HG03342 (cell line): ENCODE data around the gene ST6GALNAC2.
"Not testable (repeated sequence)": the region's sequence is repeated elsewhere in the genome, so short reads cannot be mapped to it uniquely, and the experiment has no call there.

Source experiments
- ATAC-seq: cut with Tn5 transposase; IDR thresholded peaks from one replicate; pipeline ENCODE4 v1.9.1; 2021; ENCODE audit warnings: mild to moderate bottlenecking, moderate library complexity; ENCODE audit not compliant: unreplicated experiment

The ST6GALNAC2 gene

DNA sequence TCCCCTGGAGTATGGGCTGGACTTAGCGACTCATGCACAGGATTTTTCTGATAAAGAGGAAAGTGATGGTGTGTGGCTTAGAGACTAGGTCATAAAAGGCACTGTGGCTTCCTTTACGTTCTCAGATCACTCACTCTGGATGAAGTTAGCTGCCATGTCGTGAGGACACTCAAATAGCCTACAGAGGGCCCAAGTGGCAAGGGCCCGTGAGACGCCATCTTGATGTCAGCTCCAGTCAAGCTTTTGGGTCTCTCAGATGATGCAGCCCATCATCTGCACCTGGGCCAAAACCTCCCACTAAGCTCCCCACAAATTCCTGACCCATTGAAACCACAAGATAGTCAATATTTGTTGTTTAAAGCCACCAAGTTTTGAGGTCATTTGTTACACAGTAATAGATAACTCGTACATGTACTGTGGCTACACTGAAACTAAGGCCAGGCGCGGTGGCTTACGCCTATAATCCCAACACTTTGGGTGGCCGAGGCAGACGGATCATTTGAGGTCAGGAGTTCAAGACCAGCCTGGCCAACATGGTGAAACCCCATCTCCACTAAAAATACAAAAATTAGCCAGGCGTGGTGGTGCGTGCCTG is 14.7 kb downstream of the ST6GALNAC2 start:
- no peak for ATAC-seq

DNA sequence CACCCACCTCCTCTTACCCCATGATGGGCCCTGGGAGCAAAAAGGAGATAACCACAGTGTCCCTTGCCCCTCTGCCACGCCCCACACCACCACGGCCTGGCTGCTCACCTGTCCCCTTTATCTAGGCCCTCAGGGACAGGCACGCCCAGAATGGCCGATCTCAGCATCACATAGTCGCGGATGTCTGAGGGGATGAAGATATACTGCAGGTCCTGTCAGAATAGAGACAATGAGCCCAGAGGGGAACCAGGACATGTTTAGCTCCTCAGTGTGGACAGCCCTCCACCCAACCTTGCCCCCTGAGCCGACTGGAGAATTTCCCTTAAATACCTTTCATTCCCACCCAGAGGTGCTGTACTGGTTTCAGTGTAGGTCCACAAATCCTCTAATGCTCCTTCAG is 15.2 kb downstream of the ST6GALNAC2 start:
- no peak for ATAC-seq

DNA sequence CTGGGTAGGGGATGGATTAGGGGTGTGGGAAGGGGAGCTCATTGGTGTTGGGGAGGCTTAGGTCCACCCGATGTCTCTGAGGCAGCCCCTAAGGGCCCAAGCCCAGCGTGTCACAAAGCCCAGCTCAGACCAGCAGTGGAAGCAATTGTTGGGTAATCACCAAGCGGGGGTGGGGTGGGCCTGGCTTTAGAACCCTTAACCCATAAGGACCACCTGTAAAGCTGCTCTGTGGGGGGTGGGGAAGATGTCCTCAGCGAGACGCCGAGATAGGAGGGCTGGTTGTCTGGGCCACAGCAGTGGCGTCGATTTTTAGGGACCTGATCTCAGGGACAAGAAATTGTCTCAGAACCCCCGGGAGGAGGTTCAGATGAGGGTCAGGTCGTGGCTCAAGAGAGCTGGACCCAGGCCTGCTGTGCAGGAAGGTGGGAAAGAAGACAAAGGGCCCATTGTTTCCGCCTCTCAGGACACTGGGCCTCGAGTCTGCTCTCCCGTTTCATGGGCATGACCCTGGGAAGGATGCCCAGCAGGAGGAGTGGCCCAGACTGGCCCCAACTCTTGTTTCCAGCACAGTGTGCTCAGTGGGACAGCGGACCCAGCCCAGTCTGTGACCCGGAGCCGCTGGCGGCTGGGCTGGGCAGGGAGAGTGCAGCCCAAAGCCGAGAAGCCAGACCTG is 15.9 kb downstream of the ST6GALNAC2 start:
- ATAC-seq: no peak

DNA sequence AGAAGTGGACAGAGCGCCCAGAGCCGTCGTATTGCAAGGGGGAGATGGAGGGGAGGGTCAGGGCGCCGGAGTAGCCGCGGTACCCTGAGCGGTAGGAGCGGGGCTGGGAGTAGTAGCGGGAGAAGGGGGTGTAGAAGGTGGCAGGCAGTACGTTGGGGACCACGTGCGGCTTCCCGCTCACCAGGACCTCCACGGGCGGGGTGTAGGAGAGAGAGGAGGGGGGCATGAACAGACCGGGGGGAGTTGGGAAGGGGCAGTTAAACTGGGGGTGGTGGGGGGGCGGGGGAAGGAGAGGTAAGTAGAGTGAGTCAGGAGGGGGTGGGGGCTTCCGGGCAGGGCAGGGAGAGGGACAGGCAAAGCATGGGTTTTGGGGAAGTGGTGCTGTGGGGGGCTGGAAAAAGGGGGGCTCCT is 16.8 kb downstream of the ST6GALNAC2 start:
- no peak for ATAC-seq

DNA sequence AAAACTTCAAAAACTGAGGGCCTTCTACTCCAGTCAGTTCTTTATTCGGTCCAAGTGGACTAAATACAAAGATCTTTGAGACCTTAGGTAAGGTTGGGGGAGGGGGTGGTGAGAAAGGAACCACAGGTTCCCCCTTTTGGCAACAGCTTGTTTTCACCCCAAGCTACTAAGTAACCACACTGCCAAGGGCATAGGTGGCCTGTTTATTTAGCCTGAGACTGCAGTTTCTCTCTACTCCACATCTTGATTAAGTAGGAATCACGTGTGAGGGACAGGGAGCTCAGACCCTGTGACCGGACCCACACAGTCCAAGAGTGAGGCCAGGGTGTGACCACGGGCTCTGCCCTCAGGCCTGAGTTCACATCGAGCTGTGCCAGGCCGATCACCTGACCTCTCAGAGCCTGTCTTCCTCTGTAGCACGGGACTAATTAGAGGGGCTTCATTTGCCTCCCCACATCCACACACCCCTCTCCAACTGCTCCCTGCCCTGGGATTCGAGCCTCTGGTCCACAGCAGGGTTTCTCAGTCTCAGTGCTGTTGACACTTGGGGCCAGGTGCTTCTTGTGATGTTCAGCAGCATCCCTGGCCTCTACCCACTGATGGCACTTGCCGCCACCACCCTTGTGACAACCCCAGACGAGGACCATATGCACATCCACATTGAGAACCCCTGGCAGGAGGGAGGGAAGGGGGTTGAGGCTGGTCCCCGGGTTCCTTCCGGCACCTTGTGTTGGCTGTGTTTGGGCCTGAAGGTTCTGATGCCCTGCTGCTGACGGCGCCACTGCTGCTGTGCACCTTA is 17.8 kb downstream of the ST6GALNAC2 start:
- no peak for ATAC-seq

DNA sequence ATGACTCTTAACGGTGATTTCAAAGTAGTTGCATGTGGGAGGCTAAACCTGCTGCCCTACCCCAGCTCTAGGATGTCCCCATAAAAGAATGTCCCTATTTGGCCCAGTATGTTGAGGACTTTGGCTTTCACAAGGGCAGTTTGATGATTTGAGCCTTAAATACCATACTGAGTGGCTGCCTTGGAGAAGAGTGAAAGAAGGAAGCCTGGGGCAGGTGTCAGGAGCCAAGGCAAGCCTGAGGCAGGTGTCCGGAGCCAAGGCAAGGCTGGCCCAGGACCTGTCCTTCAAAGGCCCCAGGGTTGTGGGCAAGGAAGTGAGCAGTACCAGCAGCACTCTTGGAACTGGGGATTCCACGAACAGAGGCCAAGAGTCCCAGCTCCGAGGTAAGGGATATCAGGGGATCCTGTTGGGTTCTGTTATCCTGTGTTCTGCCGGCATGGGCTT is 18.6 kb downstream of the ST6GALNAC2 start:
- no peak for ATAC-seq

DNA sequence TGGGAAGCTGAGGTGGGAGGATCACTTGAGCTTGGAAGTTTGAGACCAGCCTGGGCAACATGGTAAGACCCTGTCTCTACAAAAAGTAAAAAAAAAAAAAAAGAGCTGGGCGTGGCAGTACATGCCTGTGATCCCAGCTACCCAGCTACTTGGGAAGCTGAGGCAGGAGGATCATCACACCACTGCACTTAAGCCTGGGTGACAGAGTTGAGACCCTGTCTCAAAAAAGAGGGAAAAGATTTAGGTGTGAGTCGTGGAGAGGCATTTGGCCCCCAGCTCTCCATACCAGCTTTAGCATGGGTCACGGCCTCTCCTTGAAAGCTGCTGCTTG is 19.1 kb downstream of the ST6GALNAC2 start:
- no peak for ATAC-seq

DNA sequence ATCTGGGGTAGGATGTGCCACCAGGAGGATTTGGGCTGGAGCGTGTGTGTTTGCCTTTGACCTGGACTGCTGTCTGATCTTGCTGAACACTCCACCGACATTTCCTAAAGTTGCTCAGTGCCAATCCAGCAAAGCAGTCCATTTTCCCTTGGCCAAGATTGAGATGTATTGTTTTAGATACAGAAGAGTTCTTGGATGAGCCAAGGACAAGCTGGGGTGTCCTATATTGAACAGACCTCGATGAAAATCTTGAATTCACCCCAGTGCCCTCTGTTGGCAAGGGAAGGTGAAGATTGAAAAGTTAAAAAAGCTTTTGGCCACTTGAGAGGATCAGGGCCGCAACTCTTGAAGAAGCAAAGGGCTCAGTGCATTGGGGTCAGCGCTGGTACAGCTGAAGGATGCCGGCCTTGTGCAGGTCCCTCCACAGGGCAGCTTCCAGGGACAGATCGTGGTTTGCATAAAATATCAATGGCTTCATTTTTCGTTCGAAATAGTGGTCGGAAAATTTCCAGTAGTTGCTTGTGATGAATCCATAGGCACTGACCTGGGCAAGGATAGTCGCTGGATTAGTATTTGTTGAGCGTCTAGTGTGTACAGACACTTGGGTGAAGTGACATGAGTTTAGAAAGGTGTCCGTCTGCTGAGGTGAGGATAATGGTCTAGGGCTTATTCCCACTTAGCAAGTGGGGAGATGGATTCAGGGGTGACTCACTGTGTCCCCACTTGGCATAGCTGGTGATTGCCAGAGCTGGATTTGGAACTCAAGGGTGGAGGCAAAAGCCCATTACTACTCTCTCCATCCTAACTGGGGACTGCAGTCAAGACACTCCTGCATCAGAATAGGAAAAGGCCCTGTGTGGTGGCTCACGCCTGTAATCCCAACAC is 19.7 kb downstream of the ST6GALNAC2 start:
- no peak for ATAC-seq

DNA sequence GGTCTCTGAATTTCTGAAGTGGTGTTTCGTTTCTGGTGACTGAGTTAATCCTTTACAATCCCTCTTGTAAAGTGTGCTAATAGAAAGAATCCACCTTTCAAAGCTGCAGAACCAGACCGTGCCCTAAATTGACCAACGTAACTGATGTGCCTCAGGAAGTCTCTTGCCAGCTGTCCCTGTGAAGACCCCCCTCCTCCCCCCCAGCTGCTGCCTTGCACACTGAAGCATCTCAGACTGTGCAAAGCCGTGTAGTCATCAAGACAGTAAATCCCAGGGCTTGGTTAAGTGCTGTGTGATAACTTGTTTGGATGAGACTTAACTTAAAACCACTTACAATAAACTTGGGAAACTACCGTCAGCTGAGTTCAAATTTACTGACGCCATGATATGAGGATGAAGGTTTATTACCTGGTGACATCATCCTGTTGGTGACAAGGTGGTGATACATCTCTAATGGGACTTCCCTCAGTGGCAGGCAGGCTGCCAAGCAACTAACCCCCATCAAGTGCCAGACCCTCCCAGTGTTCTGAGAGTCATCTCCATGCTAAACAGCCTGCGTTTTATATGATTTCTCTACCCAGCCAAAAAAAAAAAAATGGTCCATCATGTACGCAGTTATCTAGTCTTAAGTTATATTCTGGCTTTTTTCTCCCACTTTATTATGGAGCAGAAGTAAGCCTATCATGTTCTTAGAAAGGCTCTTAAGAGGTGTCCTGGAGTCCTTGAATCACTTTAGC is 20.5 kb downstream of the ST6GALNAC2 start:
- not testable (repeated sequence) for ATAC-seq

DNA sequence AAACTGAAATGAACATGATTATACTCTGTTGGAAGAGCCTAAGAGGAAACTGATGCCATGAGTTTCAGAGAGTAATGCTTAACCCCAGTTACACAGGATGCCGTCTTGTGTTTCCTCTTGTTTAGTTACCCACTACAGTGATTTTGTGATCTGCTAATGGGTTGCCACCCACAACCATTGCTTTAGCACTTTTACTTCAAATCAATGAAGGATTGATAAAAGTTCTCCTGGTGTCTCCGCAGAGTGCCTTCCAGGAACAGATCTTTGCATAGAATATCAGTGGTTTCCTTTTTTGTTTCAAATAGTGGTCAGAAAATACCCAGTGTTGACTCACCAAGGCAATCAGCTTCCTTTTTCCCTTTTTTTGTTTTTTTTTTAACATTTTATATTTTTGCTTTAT is 22.3 kb downstream of the ST6GALNAC2 start:
- ATAC-seq: not testable (repeated sequence)

DNA sequence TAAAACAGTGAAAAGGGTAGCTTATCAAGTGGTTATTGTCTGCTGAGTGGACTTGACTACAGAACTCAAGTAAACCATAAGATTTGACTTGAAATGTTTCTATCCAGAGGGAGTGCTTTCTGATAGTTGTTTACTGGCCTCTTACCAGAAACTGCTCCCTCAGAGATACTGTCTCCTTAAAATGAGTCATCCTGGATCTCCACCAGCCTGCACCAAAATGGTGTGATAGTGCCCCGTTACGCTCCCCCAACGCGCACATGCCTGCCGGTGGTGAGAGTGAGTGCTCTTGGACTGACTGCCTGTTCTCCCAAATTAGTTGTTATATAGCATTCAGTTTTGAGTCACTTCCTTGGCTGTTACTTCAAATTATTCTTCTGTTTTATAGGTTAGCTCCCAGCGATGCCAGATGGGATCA is 22.9 kb downstream of the ST6GALNAC2 start:
- ATAC-seq: no peak

DNA sequence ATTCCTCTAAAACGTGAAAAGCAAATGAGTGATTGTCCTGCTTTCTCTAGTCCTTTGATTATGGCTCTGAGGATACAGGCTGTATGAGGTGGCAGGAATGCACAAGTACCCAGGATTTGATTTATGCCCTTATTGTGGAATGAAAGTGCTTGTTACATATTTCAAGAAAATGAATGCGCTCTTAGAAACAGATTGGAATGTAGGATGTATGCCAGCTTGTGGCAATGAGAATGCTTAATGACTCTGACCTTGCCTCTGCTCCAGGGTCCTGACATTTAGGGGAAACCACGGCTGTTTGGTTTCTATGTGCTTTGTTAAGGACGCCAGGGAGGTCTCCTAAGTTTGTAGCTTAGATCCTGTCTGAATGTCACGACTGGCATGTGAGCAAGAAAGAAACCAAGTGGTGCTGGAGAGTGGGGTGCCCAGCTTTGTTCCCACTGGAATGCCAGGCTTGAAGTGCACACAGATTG is 23.8 kb downstream of the ST6GALNAC2 start:
- ATAC-seq: no peak

DNA sequence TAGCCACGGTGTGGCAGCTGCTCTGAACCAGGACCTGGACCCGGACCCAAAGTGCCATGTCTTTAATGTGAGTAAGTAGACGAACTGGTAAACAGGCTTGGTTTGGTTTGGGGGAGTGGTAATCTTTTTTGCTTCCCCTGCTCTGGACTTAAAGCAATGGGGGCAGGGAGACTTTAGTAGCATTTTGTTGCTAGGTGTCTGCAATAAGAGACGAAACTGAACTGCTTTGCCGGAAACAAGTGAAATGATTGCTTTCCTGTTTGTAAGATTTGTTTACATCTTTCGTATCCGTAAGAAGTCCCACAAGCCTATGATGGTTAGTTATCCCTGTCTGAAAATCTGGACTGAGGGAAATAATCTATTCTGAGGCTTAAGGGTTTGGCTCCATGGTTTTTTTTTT is 24.3 kb downstream of the ST6GALNAC2 start:
- ATAC-seq: no peak

DNA sequence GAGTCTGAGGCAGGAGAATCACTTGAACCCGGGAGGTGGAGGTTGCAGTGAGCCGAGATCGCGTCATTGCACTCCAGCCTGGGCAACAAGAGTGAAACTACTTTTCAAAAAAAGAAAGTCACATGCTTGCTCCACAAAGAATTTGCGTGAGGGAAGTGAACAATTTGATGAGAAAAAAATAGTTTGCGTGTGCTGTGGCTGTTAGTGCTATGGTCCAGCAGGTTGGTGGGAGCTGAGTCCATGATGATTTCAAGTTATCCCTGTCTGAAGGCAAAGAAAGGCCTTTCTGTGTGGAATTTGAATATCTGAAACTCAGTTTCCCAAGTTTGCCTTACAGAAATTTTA is 24.8 kb downstream of the ST6GALNAC2 start:
- no peak for ATAC-seq

DNA sequence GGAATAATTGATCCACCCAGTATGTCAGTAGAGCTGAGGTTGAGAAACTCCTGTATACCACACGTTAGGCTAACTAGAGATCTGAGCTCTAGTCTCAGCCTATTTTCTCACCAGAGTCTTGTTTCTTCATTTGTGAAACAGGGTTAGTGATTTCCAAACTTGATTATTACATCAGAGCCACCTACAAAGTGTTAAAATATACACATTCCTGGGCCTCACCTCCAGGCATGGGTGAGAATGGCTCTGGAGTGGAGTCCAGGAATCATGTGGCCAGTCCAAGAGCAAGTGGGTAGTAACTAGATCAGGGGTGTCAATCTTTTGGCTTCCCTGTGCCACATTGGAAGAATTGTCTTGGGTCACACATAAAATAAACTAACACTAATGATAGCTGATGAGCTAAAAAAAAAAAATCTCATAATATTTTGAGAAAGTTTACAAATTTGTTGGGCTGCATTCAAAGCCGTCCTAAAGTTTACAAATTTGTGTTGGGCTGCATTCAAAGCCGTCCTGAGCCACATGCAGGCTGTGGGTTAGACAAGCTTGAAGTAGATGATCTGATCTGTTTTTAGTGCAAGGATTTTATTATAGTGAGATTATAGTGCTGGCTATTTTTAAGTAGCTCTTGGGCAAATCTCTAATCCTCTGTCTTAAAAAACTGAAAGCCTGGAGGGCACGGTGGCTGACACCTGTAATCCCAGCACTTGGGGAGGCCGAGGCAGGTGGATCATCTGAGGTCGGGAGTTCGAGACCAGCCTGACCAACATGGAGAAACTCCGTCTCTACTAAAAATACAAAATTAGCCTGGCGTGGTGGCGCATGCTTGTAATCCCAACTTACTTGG is 25.4 kb downstream of the ST6GALNAC2 start:
- no peak for ATAC-seq

DNA sequence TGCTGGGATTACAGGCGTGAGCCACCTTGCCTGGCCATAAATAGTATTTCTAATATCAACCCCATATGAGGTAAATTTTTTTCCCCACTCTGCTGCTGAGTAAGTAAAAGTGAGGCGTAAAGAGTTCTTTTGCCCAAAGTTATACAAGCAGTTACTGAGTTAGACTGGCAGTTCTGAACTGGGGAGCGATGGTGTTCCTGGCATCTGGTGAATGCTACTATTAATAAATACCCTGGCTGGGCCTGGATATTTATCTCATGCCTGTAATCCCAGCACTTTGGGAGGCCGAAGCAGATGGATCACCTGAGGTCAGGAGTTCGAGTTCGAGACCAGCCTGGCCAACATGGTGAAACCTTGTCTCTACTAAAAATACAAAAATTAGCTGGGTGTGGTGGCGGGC is 26.2 kb downstream of the ST6GALNAC2 start:
- not testable (repeated sequence) for ATAC-seq

DNA sequence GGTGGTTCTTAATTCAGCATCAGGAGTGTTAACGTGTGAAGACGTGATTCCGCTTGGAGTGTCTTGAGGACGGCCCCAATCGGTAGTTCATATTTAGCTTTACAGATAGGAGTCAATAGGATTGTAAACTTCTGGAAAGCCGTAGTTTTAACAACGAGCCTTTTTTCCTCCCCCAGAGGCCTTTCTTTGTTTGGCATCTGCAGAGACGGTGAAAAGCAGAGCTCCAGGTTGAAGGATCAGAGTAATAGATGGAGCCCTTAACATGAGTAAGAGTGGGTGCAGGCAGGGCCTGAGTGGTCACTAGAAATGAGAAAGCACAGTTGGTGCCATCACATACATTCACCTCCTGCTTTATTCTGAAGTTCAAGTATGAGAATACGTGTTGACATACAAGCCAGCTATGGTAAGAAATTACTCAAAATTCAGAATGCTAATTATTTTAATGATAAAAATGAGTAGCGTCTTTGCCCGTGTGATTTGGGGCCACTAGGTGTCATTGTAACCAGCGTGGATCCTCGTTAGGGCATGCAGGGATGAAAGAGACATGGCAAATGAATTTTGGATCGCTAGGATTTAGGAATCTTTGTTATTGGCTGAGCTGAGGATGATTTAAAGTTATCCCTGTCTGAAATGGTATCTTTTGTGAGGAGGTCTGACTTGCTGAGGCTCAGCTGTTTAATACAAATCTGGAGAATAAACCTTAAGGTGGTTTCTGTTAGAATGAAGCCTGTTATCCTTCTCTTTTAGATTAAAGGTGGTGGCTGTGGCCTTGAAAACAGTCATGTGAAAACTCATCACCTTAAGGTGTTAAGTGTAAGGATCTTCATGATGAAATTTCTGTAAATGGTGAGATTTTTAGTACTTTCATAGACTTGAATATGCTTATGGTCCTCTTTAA is 27.2 kb downstream of the ST6GALNAC2 start:
- no peak for ATAC-seq

DNA sequence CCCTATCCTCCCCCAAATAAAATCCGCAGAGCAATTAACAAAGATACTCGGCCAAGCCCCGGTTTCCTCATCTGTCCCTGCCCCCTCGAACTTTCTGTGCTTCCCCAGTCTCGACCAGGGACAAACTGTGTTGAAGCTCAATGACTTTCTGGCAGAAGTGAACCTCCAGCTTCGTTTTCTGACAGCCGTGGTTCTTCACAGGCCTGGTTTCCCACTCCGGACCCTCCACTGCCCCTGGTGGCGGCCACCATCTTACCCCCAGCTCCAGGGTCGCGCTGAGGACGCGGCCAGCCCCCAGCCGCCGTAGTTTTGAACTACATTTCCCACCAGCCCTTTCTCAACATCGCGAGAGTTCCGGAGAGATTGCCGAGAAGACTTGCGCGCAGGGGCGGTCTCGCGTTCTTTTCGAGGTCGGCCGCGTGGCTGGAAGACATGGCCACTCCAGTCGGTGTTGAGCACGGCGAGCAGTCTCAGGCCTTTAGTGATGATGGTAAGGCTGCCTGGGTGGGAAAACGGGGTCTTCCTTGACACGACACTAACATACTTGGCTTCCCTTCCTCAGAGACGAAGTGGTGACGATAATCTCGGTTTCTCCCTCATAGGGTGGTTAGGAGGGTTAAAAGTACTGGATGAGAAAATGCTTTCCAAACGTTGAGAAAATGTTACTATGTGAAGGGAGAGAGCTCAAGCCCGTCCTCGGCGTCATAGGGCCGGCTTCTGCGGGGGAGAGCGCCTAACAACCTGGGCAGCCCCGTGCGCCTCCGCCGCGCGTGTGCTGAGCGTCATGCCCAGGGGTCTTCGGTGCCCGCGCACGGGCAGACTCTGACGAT is 28.1 kb downstream of the ST6GALNAC2 start:
- peak; percentile 76 for ATAC-seq
